ENCODE results near the gene PSMA7. TPM values are rescaled to one million over a fixed set of nuclear protein-coding genes. Genes with fewer than 3 reads are reported as not detected.

Gene PSMA7
- total and polyA plus RNA-seq, 2 donors from 2014 or later: 190 to 315 TPM

- Histone ChIP-seq H3K27me3 (ENCODE audit: control insufficient read depth, insufficient read depth, low read length) (no peaks in the 10 kb centered on the region), H3K27ac (ENCODE audit: low read depth in 2 of 2, low read length in 2 of 2) (no peak overlapping the region), H3K9me3 (ENCODE audit: control insufficient read depth in 2 of 3, insufficient read depth in 1 of 3, low read length in 3 of 3) (no peaks in the 10 kb centered on the region), H3K9ac (ENCODE audit: low read length in 3 of 3) (no peak overlapping the region), H3K4me3 (ENCODE audit: low read length in 3 of 3) (no peak overlapping the region), H3K4me1 (ENCODE audit: control insufficient read depth in 2 of 3, insufficient read depth in 2 of 3, low read depth in 1 of 3, low read length in 3 of 3) (no peaks in the 10 kb centered on the region), H3K36me3 (ENCODE audit: control insufficient read depth in 2 of 3, insufficient read depth in 3 of 3, low read length in 3 of 3) (peaks cover 3 to 18% (median 8%) of the 10 kb centered on the region in 3 donors)
- DNase-seq: no peak
- intact Hi-C loops (cut with DNase I): no loop called here
- FAIRE-seq: no peak
- TF ChIP-seq CTCF (IDR thresholded peaks at IDR 0.05; ENCODE audit: borderline replicate concordance, extremely low read depth, insufficient read depth): no peak
These were observed 31.9 kb upstream of the PSMA7 start for GRCh38 chr20:62174870-62175624.

GRCh38 chr20:62174021-62174804 lies 31.0 kb upstream of the PSMA7 start:
- intact Hi-C loops (cut with DNase I): no loop called here
- TF ChIP-seq CTCF (IDR thresholded peaks at IDR 0.05; ENCODE audit: borderline replicate concordance, extremely low read depth, insufficient read depth): no peak
- no peak for DNase-seq
- Histone ChIP-seq H3K4me1 (ENCODE audit: control insufficient read depth in 2 of 3, insufficient read depth in 2 of 3, low read depth in 1 of 3, low read length in 3 of 3) (no peaks in the 10 kb centered on the region), H3K4me3 (ENCODE audit: low read length in 3 of 3) (no peak overlapping the region), H3K27ac (ENCODE audit: low read depth in 2 of 2, low read length in 2 of 2) (no peak overlapping the region), H3K27me3 (ENCODE audit: control insufficient read depth, insufficient read depth, low read length) (no peaks in the 10 kb centered on the region), H3K9ac (ENCODE audit: low read length in 3 of 3) (no peak overlapping the region), H3K9me3 (ENCODE audit: control insufficient read depth in 2 of 3, insufficient read depth in 1 of 3, low read length in 3 of 3) (no peaks in the 10 kb centered on the region), H3K36me3 (ENCODE audit: control insufficient read depth in 2 of 3, insufficient read depth in 3 of 3, low read length in 3 of 3) (peaks cover 3 to 17% (median 7%) of the 10 kb centered on the region in 3 donors)
- no peak for FAIRE-seq

GRCh38 chr20:62172666-62173065 lies 29.5 kb upstream of the PSMA7 start:
- intact Hi-C loops (cut with DNase I): no loop called here
- no peak for TF ChIP-seq CTCF (IDR thresholded peaks at IDR 0.05; ENCODE audit: borderline replicate concordance, extremely low read depth, insufficient read depth)
- Histone ChIP-seq H3K27ac (ENCODE audit: low read depth in 2 of 2, low read length in 2 of 2) (no peak overlapping the region), H3K4me3 (ENCODE audit: low read length in 3 of 3) (no peak overlapping the region), H3K27me3 (ENCODE audit: control insufficient read depth, insufficient read depth, low read length) (no peaks in the 10 kb centered on the region), H3K4me1 (ENCODE audit: control insufficient read depth in 2 of 3, insufficient read depth in 2 of 3, low read depth in 1 of 3, low read length in 3 of 3) (no peaks in the 10 kb centered on the region), H3K9me3 (ENCODE audit: control insufficient read depth in 2 of 3, insufficient read depth in 1 of 3, low read length in 3 of 3) (no peaks in the 10 kb centered on the region), H3K9ac (ENCODE audit: low read length in 3 of 3) (no peak overlapping the region), H3K36me3 (ENCODE audit: control insufficient read depth in 2 of 3, insufficient read depth in 3 of 3, low read length in 3 of 3) (peaks cover 3 to 19% (median 10%) of the 10 kb centered on the region in 3 donors)
- FAIRE-seq: no peak
- DNase-seq: no peak
